HG03520 (cell line): ENCODE measurements around the gene RBSN.
"Not testable (repeated sequence)": the region's sequence is repeated elsewhere in the genome, so short reads cannot be mapped to it uniquely, and the experiment has no call there.

Experiments
- ATAC-seq: cut with Tn5 transposase; IDR thresholded peaks from one replicate; pipeline ENCODE4 v1.9.1; 2021; ENCODE audit warnings: mild to moderate bottlenecking, moderate library complexity; ENCODE audit not compliant: unreplicated experiment

RBSN gene

GRCh38 chr3:15098503-15099363, at the start of gene RBSN:
Gene RBSN (minus strand): TSS chr3:15099148. CDS start chr3:15096120, 3,028 bp downstream.
- ATAC-seq = peak; percentile 88

- ATAC-seq = no peak
Observed at GRCh38 chr3:15148614-15149013, 49.7 kb upstream of the RBSN start.

- ATAC-seq = not testable (repeated sequence)
Observed at GRCh38 chr3:15136885-15137284, 37.9 kb upstream of the RBSN start.

GRCh38 chr3:15134968-15135367, 36.0 kb upstream of the RBSN start:
- not testable (repeated sequence) for ATAC-seq

- not testable (repeated sequence) for ATAC-seq
Observed at GRCh38 chr3:15128403-15128802, 29.5 kb upstream of the RBSN start.

- not testable (repeated sequence) for ATAC-seq
Observed at GRCh38 chr3:15126975-15127374, 28.0 kb upstream of the RBSN start.

- no peak for ATAC-seq
Observed at GRCh38 chr3:15122398-15122797, 23.4 kb upstream of the RBSN start.

GRCh38 chr3:15121936-15122335, 23.0 kb upstream of the RBSN start:
- ATAC-seq = no peak

- no peak for ATAC-seq
Observed at GRCh38 chr3:15120986-15121385, 22.0 kb upstream of the RBSN start.

- ATAC-seq = no peak
Observed at GRCh38 chr3:15117011-15117410, 18.1 kb upstream of the RBSN start.

- no peak for ATAC-seq
Observed at GRCh38 chr3:15116032-15116669, 17.2 kb upstream of the RBSN start.

- ATAC-seq = no peak
Observed at GRCh38 chr3:15114466-15115358, 15.8 kb upstream of the RBSN start.

- ATAC-seq = no peak
Observed at GRCh38 chr3:15113884-15114283, 14.9 kb upstream of the RBSN start.

GRCh38 chr3:15113471-15113870, 14.5 kb upstream of the RBSN start:
- no peak for ATAC-seq

- ATAC-seq = no peak
Observed at GRCh38 chr3:15112011-15112410, 13.1 kb upstream of the RBSN start.

GRCh38 chr3:15110206-15110605, 11.3 kb upstream of the RBSN start:
- no peak for ATAC-seq

- ATAC-seq = no peak
Observed at GRCh38 chr3:15108869-15109268, 9.9 kb upstream of the RBSN start.

- peak; percentile 85 for ATAC-seq
Observed at GRCh38 chr3:15108082-15108545, 9.2 kb upstream of the RBSN start.

- no peak for ATAC-seq
Observed at GRCh38 chr3:15107075-15107947, 8.4 kb upstream of the RBSN start.

GRCh38 chr3:15102836-15103235, 3.9 kb upstream of the RBSN start:
- ATAC-seq = no peak
